NCI-H1105 treated with DMSO at 0.1 percent for 48 hours (cell line): Measurements from ENCODE around the gene UTP18.
"Not testable (repeated sequence)": the region's sequence is repeated elsewhere in the genome, so short reads cannot be mapped to it uniquely, and the experiment has no call there.

Experiments used
- DNase-seq: peaks from one replicate; lab custom pipeline; 2025; lab: John Stamatoyannopoulos, UW

UTP18 gene

GRCh38 chr17:51259564-51260236 lies 646 bp upstream of the UTP18 start, which contains the start of gene MBTD1:
Gene MBTD1 (minus strand): TSS chr17:51260049. CDS start chr17:51225161, 34,888 bp downstream.
- DNase-seq = peak; percentile 91

GRCh38 chr17:51261024-51261963 lies 948 bp downstream of the UTP18 start:
- peak; percentile 70 for DNase-seq

GRCh38 chr17:51263006-51263405 lies 2.7 kb downstream of the UTP18 start:
- no peak for DNase-seq

- DNase-seq = not testable (repeated sequence)
Measured at GRCh38 chr17:51264466-51264865, 4.1 kb downstream of the UTP18 start.

GRCh38 chr17:51269991-51270390 lies 9.6 kb downstream of the UTP18 start:
- DNase-seq = no peak

GRCh38 chr17:51270636-51271035 lies 10.3 kb downstream of the UTP18 start:
- no peak for DNase-seq

- DNase-seq = no peak
Measured at GRCh38 chr17:51272812-51273211, 12.5 kb downstream of the UTP18 start.

GRCh38 chr17:51275381-51275780 lies 15.0 kb downstream of the UTP18 start:
- DNase-seq = no peak

- DNase-seq = no peak
Measured at GRCh38 chr17:51279183-51279582, 18.8 kb downstream of the UTP18 start.

GRCh38 chr17:51287412-51287811 lies 27.1 kb downstream of the UTP18 start:
- DNase-seq = no peak

- no peak for DNase-seq
Measured at GRCh38 chr17:51289696-51290111, 29.4 kb downstream of the UTP18 start.

GRCh38 chr17:51294338-51294737 lies 34.0 kb downstream of the UTP18 start:
- DNase-seq = not testable (repeated sequence)

GRCh38 chr17:51298508-51299371 lies 38.4 kb downstream of the UTP18 start:
- peak; percentile 35 for DNase-seq

GRCh38 chr17:51299859-51300258 lies 39.5 kb downstream of the UTP18 start:
- DNase-seq = no peak

- no peak for DNase-seq
Measured at GRCh38 chr17:51305182-51305581, 44.8 kb downstream of the UTP18 start.

- not testable (repeated sequence) for DNase-seq
Measured at GRCh38 chr17:51312003-51312402, 51.7 kb downstream of the UTP18 start.

- no peak for DNase-seq
Measured at GRCh38 chr17:51319186-51319585, 58.8 kb downstream of the UTP18 start.

- DNase-seq = peak; percentile 9
Measured at GRCh38 chr17:51322390-51323029, 62.2 kb downstream of the UTP18 start.

- DNase-seq = no peak
Measured at GRCh38 chr17:51325471-51325870, 65.1 kb downstream of the UTP18 start.

- not testable (repeated sequence) for DNase-seq
Measured at GRCh38 chr17:51330861-51331503, 70.6 kb downstream of the UTP18 start.

GRCh38 chr17:51335006-51335590 lies 74.8 kb downstream of the UTP18 start:
- no peak for DNase-seq
